Activated T-helper 17 cell treated with anti-CD3 and anti-CD28 coated beads, Interleukin-2, amount 50 U/mL, for 72 hours (primary cell): ENCODE data around the gene SERTAD4. TPM values are rescaled to one million over a fixed set of nuclear protein-coding genes. Genes with fewer than 3 reads are reported as not detected.
A peak's percentile ranks its signal among the peaks of the same experiment; 100 is the strongest.

Source experiments
- ATAC-seq: fragments of 150-1000 bp; cut with Tn5 transposase; replicated peaks from 2 replicates; pipeline ENCODE4 v1.10.0; 2021; ENCODE audit warnings: mild to moderate bottlenecking, moderate library complexity
- H3K27ac Mint-ChIP-seq: one replicate; pipeline ENCODE4 v1.8.0; 2022; ENCODE audit warnings: mixed read lengths
- H3K27me3 Mint-ChIP-seq: one replicate; pipeline ENCODE4 v1.8.0; 2022; ENCODE audit warnings: mixed read lengths
- H3K36me3 Mint-ChIP-seq: one replicate; pipeline ENCODE4 v1.8.0; 2022; ENCODE audit warnings: low read depth, mild to moderate bottlenecking, mixed read lengths
- H3K4me1 Mint-ChIP-seq: one replicate; pipeline ENCODE4 v1.8.0; 2022; ENCODE audit warnings: mixed read lengths
- H3K4me3 Mint-ChIP-seq: one replicate; pipeline ENCODE4 v1.8.0; 2022; ENCODE audit warnings: mild to moderate bottlenecking, mixed read lengths
- H3K9me3 Mint-ChIP-seq: one replicate; pipeline ENCODE4 v1.8.0; 2022; ENCODE audit warnings: mixed read lengths
- total RNA-seq, 2 donors: library from RNA; stranded (reverse); gene quantifications; one replicate each; pipeline ENCODE4 v1.2.3, GENCODE V29; 2022

The SERTAD4 gene
- total RNA-seq, 2 donors from 2014 or later = not detected

GRCh38 chr1:210218047-210218446 lies 14.5 kb upstream of the SERTAD4 start:
- no peak overlapping the region for H3K27ac Mint-ChIP-seq
- H3K4me3 Mint-ChIP-seq = no peak overlapping the region
- no peaks in the 10 kb centered on the region for H3K4me1 Mint-ChIP-seq
- H3K9me3 Mint-ChIP-seq = no peaks in the 10 kb centered on the region
- peaks cover 36% of the 10 kb centered on the region for H3K27me3 Mint-ChIP-seq
- no peaks in the 10 kb centered on the region for H3K36me3 Mint-ChIP-seq
- ATAC-seq = no peak

DNA sequence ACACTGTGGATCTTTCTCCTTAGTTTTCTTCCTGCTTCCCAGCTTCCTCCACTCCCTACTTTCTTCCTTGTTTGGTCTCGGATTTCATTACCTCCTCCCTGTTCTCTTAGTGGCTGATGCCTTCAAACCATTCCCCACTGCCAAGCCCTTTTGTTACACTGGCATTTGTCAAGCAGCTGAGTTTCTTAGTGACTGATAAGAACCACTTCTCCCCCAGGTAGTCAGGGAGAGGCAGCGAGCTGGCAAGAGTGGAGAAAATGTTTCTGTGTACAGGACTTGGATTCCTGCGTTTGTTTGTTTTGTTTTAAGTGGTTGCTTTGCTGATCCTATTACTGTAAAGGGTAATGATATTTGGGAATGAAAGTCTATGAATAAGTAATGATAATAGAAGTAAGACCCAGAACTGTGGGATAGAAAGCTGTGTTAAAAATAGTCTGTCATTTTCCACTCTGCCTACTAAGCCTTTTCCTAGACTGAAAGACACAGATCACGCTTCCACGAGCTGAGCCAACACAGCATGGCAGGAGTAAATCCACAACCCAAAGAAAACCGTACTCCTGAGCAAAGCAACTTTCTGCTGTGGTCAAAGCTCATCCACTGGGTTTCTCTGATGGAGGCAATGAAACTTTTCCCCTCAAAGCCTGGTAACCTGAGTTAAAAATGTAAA lies 10.1 kb upstream of the SERTAD4 start:
- no peak for ATAC-seq
- no peaks in the 10 kb centered on the region for H3K4me1 Mint-ChIP-seq
- no peak overlapping the region for H3K4me3 Mint-ChIP-seq
- H3K36me3 Mint-ChIP-seq = no peaks in the 10 kb centered on the region
- H3K9me3 Mint-ChIP-seq = peaks cover 4% of the 10 kb centered on the region
- no peak overlapping the region for H3K27ac Mint-ChIP-seq
- H3K27me3 Mint-ChIP-seq = peaks cover 16% of the 10 kb centered on the region

DNA sequence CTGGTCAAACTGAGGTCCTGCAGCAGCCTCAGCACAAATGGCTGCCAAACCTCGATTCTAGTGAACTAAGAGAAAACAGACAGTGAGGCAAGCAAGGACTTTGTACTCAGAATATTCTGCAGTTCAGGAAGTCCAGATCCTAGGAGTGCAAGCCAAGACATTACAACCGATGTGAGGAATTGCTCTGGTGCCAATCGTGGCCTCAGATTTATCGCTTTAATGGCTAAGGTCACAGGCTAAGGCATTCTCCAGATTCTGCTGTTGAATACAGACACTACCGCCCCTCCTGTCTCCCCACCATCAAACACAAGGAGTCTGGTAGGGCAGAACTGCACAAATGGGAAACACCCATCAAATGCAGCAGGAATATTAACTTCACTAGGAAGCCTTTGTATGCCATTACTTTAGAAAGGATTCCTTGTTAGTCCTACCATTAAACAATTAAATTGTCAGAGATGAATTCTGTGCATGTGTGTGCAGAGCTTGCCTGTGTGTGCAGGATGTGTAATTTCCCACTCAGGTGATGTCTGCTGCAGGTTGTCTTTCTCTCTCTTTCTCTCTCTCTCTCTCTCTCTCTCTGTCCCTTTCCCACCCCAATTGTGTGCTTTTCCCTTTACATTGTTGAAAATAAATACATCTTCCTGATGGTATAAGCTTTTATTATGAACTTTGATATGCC lies 9.2 kb upstream of the SERTAD4 start:
- Mint-ChIP-seq H3K4me3 (no peak overlapping the region), H3K27ac (no peak overlapping the region), H3K4me1 (no peaks in the 10 kb centered on the region), H3K9me3 (peaks cover 4% of the 10 kb centered on the region), H3K36me3 (no peaks in the 10 kb centered on the region), H3K27me3 (peaks cover 15% of the 10 kb centered on the region)
- ATAC-seq = no peak

DNA sequence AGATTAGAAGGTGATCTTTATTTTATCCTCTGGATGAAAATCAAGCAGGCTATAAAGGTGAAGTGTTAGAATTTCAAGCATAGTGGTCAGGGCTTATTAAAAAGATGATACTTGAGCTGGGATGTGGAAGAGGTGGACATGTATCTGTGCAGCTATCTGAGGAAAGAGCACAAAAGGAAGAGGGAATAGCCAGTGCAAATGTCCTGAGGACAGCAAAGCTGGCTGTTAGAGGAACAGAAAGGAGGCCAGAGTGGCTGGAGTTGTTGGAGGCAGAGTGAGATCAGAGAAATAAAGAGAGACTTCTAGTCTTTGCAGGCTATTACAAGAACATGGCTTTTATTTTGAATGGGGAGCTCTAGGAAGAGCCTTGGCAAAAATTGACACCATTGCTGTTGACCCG lies 4.4 kb upstream of the SERTAD4 start:
- H3K36me3 Mint-ChIP-seq = no peaks in the 10 kb centered on the region
- H3K9me3 Mint-ChIP-seq = peaks cover 4% of the 10 kb centered on the region
- ATAC-seq = no peak
- peaks cover 5% of the 10 kb centered on the region for H3K4me1 Mint-ChIP-seq
- no peak overlapping the region for H3K4me3 Mint-ChIP-seq
- H3K27ac Mint-ChIP-seq = no peak overlapping the region
- peaks cover 26% of the 10 kb centered on the region for H3K27me3 Mint-ChIP-seq

- no peaks in the 10 kb centered on the region for H3K36me3 Mint-ChIP-seq
- H3K9me3 Mint-ChIP-seq = peaks cover under 1% of the 10 kb centered on the region
- peaks cover 26% of the 10 kb centered on the region for H3K27me3 Mint-ChIP-seq
- ATAC-seq = no peak
- no peak overlapping the region for H3K27ac Mint-ChIP-seq
- no peak overlapping the region for H3K4me3 Mint-ChIP-seq
- H3K4me1 Mint-ChIP-seq = peaks cover 9% of the 10 kb centered on the region
Observed at GRCh38 chr1:210230149-210230695, 2.4 kb upstream of the SERTAD4 start.

DNA sequence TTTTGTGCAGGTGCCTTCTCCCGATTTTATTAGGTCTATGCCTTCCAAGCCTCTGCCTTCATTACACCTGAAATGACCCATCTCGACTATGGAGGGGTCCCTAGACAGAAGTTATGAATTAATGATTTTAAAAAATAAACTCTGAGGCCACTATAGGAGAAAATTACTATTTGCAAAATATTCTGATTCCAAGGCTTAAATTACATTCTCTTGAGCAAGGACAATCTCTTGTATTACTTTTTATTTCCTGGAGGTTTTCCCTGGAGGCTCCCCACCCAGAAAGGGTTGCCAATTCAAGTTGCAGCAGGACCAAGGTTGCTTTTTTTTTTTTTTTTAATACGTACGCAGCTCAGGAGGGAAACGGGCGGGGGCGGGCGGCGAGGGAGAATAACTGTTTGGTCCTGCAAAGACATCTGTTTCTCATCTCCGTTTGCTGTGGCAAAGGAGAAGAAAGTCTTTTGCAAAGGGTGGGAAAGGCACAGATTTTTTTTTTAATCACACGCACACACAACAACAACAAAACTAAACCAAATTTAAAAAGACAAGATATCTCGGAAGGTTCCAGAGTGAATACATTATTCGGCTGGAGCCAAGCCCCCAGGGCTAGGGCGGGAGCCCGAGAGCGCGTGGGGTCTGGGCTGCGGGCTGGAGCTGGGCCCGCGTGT lies 618 bp upstream of the SERTAD4 start:
- no peak for ATAC-seq
- no peaks in the 10 kb centered on the region for H3K36me3 Mint-ChIP-seq

DNA sequence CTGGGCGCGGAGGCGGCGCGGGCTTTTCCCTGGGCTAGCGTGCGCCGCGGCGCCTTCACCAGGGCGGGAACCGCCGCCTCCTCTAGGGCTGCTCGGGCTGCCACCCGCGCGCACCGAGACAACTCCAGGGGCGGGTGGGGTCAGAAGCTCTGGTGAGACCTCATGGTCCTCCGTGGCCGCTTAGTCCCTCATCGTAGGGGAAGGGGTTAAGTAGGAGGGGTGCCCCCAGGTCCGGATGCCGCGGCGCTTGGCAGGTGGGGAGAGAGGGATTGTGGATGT lies 559 bp downstream of the SERTAD4 start:
- Mint-ChIP-seq H3K27me3 (peaks cover 47% of the 10 kb centered on the region), H3K36me3 (no peaks in the 10 kb centered on the region), H3K27ac (no peak overlapping the region), H3K9me3 (no peaks in the 10 kb centered on the region), H3K4me1 (peaks cover 9% of the 10 kb centered on the region), H3K4me3 (peak overlapping the region; percentile 55)
- ATAC-seq = peak; percentile 59

More for the DNA sequence above, 618 bp upstream of the SERTAD4 start:
- no peak overlapping the region for H3K27ac Mint-ChIP-seq
- H3K27me3 Mint-ChIP-seq = peaks cover 39% of the 10 kb centered on the region
- peak overlapping the region; percentile 60 for H3K4me3 Mint-ChIP-seq
- peaks cover 9% of the 10 kb centered on the region for H3K4me1 Mint-ChIP-seq
- no peaks in the 10 kb centered on the region for H3K9me3 Mint-ChIP-seq

DNA sequence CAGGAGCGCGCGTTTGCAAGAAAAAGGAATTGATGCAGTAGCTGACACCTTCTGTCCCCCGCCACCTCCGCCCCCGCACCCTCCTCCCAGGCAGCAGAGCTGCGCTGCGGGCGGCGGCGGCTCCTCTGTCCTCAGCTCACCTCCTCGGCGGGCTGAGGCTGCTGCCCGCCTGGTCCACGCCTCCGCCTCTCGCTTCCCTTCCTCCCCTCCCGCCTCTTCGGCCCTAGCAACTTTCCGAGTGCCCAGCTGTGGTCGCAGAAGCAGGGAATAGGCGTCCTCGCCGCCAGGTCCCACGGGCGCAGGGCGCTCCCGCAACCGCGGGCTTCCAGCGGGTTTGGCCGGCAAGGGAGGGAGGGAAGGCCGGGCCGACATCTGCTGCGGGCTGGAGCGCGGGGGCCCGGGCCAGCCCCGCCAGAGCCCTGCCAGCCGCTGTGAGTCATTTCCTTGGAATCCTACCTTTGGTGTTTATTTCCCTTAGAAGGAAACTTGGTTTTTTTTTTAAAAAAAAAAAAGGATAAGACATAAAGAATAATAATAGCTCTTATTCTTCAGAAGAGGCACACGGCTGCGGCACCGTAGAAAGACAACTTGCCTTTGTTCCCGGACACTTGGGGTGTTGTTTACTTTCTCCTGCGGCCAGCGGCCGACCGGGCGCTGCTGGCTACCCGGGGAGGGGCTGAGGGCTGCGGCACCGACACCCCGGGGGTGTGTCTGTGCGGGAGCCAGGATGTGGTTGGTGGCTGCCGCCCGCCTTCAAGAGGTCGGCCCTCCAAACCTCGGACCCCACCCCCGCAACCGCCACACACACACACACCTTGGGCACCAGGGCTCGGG lies 1.1 kb downstream of the SERTAD4 start:
- Mint-ChIP-seq H3K27me3 (peaks cover 47% of the 10 kb centered on the region), H3K36me3 (no peaks in the 10 kb centered on the region), H3K4me1 (peaks cover 9% of the 10 kb centered on the region), H3K27ac (no peak overlapping the region), H3K9me3 (no peaks in the 10 kb centered on the region), H3K4me3 (peak overlapping the region; percentile 55)
- ATAC-seq = peak; percentile 55

DNA sequence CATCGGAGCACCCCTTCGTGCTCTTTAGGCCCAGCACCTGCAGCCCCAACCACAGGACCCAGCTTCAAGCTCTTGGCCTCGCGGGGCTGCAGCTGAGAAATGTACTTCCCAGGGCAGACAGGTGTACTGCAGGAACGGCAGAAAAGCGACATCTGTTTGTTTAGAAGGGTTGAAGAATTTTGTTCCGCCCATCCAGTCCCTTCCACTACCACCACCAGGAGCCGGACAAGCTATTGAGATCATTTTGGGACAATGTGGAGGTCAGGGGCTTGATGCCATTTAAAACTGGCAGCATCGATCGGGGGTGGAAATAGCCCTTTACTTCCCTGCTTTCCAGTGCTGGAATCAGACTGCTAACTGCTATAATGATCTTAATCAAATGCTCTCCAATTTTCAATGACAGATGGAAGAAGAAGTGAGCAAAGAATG lies 1.7 kb downstream of the SERTAD4 start:
- H3K27ac Mint-ChIP-seq = no peak overlapping the region
- peaks cover 9% of the 10 kb centered on the region for H3K4me1 Mint-ChIP-seq
- no peaks in the 10 kb centered on the region for H3K9me3 Mint-ChIP-seq
- H3K36me3 Mint-ChIP-seq = no peaks in the 10 kb centered on the region
- H3K4me3 Mint-ChIP-seq = peak overlapping the region; percentile 55
- peaks cover 47% of the 10 kb centered on the region for H3K27me3 Mint-ChIP-seq
- ATAC-seq = no peak

DNA sequence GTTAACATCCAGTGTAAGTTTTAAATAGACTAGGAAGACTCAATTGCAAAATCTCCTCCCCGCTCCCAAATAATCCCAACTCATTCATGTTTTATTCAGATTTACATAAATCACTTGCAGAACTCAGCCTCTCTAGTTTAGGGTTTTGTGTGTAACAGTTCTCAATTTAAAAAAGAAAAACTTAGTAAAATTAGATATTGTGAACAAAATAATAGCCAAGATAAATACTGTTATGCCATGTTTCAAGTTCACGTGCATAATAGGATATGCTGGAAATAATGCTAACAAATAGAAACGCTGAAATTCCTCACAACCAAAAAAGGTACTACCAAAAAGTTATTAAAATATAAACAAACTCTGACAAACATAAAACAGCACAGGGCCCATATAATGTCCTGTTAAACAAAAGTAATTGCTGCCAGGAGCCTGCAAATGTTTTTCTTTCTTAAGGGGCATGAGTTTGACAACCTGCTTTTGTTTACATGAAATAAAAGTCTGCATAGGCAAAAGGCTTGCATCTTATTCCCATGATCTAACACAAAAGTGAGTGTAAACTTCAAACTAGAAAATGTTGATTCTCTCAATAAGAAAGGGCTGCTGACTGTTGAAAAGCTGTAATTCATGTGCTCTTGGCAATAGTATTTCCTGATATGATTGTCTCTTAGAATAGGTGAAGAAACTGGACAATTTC lies 2.9 kb downstream of the SERTAD4 start:
- no peaks in the 10 kb centered on the region for H3K9me3 Mint-ChIP-seq
- H3K27ac Mint-ChIP-seq = no peak overlapping the region
- no peaks in the 10 kb centered on the region for H3K36me3 Mint-ChIP-seq
- no peak overlapping the region for H3K4me3 Mint-ChIP-seq
- peaks cover 9% of the 10 kb centered on the region for H3K4me1 Mint-ChIP-seq
- ATAC-seq = no peak
- peaks cover 52% of the 10 kb centered on the region for H3K27me3 Mint-ChIP-seq

DNA sequence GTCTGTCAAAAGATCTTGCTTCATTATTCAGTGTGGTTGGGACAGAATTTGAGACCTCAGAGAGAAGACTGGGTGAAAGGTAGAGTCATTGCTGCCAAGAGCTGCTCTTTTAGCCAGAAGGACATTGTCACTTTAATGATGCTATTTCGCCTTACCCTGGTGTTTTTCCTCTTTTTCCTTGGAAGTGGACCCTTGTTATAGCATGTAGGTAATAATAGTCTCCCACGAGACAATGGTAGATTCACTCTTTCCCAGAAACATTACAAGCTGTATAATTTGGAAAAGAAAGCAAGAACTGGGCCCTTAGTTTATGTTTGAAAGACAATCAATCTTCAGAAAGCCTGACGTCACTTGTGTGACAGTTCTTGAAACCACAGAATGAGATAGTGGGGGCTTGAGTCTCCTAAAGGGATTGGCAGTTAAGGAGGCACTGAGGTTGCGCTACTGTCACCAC lies 3.8 kb downstream of the SERTAD4 start:
- Mint-ChIP-seq H3K4me3 (no peak overlapping the region), H3K36me3 (no peaks in the 10 kb centered on the region), H3K9me3 (no peaks in the 10 kb centered on the region), H3K27ac (no peak overlapping the region), H3K4me1 (peaks cover 9% of the 10 kb centered on the region), H3K27me3 (peaks cover 54% of the 10 kb centered on the region)
- no peak for ATAC-seq

DNA sequence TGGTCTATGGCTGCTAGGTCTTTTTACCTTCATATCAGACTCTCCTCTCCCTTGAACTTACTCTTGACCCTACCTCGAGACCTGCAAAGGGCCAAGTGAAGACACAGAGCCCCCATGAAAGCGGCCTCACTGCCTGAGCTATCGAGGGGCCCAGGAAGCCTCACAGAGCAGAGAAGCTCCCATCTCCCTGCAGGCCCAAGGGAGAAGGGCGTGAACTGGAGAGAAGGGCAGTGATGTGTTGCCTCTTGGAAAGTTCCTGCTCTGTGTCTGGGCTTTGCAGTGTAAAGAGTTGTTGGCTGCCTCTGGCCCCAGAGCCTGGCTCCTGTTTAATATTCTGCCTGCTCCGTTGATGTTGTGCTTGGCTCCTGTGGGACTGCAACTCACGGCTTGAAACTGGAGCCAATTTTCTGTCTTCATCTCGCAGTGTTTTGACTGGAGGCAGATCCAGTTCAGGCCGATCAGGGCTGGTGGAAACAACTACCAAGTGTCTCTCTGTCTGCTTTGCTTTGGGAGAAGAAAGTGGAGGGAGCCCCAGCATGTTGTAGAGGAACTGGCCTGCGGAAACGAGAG lies 4.3 kb downstream of the SERTAD4 start:
- Mint-ChIP-seq H3K4me1 (peaks cover 9% of the 10 kb centered on the region), H3K27me3 (peaks cover 57% of the 10 kb centered on the region), H3K9me3 (no peaks in the 10 kb centered on the region), H3K27ac (no peak overlapping the region), H3K36me3 (no peaks in the 10 kb centered on the region), H3K4me3 (no peak overlapping the region)
- no peak for ATAC-seq

DNA sequence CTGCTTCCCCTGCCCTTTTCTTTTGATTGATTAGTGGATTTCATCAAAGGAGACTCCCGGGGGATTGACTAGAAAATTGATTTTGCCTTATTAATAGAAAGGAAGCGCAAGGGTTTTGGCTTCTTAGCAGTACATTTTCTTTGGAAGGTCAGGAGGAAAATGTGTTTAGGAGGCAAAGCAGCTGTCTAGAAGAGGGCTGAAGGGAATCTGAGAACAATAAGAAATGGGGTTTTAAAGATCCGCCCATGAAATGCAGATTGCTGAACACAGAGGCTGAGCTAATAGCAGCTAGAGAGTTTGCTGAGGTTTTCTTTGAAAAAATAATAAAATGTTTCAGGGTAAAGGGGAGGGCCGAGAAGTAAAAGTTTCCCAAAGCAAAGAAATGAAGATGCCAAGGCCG lies 4.9 kb downstream of the SERTAD4 start:
- Mint-ChIP-seq H3K27ac (no peak overlapping the region), H3K36me3 (no peaks in the 10 kb centered on the region), H3K4me3 (no peak overlapping the region), H3K27me3 (peaks cover 58% of the 10 kb centered on the region), H3K4me1 (peaks cover 4% of the 10 kb centered on the region), H3K9me3 (no peaks in the 10 kb centered on the region)
- no peak for ATAC-seq
